ENCODE data around the gene DLG2.

- TF ChIP-seq POLR2A (IDR thresholded peaks at IDR 0.05; ENCODE audit: low read depth) (no peak), CTCF (IDR thresholded peaks at IDR 0.05) (no peak)
Measured at GRCh38 chr11:85440273-85440672, 186.9 kb downstream of the DLG2 start.
